NB4 (cell line): ENCODE results near the gene RGL1.

ENCODE experiments used
- CTCF ChIP-seq: IDR thresholded peaks from one replicate; pipeline ENCODE4 v1.5.1; 2012; ENCODE audit warnings: low read depth, low read length
- MAX ChIP-seq: IDR thresholded peaks from 2 replicates; pipeline ENCODE4 v1.6.1; 2011; ENCODE audit warnings: low read depth, low read length
- MYC ChIP-seq: IDR thresholded peaks from 2 replicates; pipeline ENCODE4 v1.6.1; 2011; ENCODE audit warnings: low read depth, low read length
- POLR2A ChIP-seq: IDR thresholded peaks from 2 replicates; pipeline ENCODE4 v1.6.1; 2011; ENCODE audit warnings: mild to moderate bottlenecking; ENCODE audit not compliant: insufficient read length; ENCODE audit errors: extremely low read depth

- TF ChIP-seq CTCF (no peak), MAX (no peak), POLR2A (no peak), MYC (no peak)
Measured at GRCh38 chr1:183931646-183932271, 126.8 kb downstream of the RGL1 start.
